Fibroblast of lung (primary cell): ENCODE measurements around the gene PRKAB1.

ENCODE experiments used
- EZH2 ChIP-seq: IDR thresholded peaks from 2 replicates; pipeline ENCODE4 v1.5.1; 2012; ENCODE audit warnings: low read length, control low read depth, mild to moderate bottlenecking; ENCODE audit errors: missing control alignments
- TF ChIP-seq, protein P1 (sequence below), 2 donors: IDR thresholded peaks in 1 of 2; conservative IDR thresholded peaks in 1 of 2; 1 replicate in 1 of 2; 2 replicates in 1 of 2; pipeline ENCODE4 v1.5.1; 2011 to 2012; ENCODE audit warnings: low read length in 2 of 2, control low read depth in 1 of 2, inconsistent platforms in 1 of 2, low read depth in 1 of 2, mild to moderate bottlenecking in 1 of 2

GRCh38 chr12:119664642-119665041, 3.3 kb upstream of the PRKAB1 start:
- TF ChIP-seq, protein P1, sequence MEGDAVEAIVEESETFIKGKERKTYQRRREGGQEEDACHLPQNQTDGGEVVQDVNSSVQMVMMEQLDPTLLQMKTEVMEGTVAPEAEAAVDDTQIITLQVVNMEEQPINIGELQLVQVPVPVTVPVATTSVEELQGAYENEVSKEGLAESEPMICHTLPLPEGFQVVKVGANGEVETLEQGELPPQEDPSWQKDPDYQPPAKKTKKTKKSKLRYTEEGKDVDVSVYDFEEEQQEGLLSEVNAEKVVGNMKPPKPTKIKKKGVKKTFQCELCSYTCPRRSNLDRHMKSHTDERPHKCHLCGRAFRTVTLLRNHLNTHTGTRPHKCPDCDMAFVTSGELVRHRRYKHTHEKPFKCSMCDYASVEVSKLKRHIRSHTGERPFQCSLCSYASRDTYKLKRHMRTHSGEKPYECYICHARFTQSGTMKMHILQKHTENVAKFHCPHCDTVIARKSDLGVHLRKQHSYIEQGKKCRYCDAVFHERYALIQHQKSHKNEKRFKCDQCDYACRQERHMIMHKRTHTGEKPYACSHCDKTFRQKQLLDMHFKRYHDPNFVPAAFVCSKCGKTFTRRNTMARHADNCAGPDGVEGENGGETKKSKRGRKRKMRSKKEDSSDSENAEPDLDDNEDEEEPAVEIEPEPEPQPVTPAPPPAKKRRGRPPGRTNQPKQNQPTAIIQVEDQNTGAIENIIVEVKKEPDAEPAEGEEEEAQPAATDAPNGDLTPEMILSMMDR (conservative IDR thresholded peaks at IDR 0.05 in 1 of 2, IDR thresholded peaks at IDR 0.05 in 1 of 2; ENCODE audit: low read depth in 1 of 2, low read length in 2 of 2): no peak
- no peak for TF ChIP-seq EZH2
